SK-N-SH treated with all-trans-retinoic acid at 6 μM for 48 hours (cell line): ENCODE results near the gene CRAT.

Experiments
- ARNTL ChIP-seq: fragments of 450-650 bp; formaldehyde crosslinking; IDR thresholded peaks from 2 replicates; pipeline ENCODE4 v1.5.0; 2020; ENCODE audit warnings: low read depth, mild to moderate bottlenecking, moderate library complexity, borderline replicate concordance
- ESRRG ChIP-seq: fragments of 250-450 bp; sonication (Bioruptor Pico); IDR thresholded peaks from 2 replicates; pipeline ENCODE4 v1.6.1; 2021; ENCODE audit warnings: mild to moderate bottlenecking
- OSR1 ChIP-seq: fragments of 250-450 bp; sonication (Bioruptor Pico); IDR thresholded peaks from 2 replicates; pipeline ENCODE4 v1.8.0; 2022; ENCODE audit warnings: moderate library complexity, mild to moderate bottlenecking, inconsistent platforms
- TCF4 ChIP-seq: fragments of 250-450 bp; sonication (Bioruptor Pico); IDR thresholded peaks from 2 replicates; pipeline ENCODE4 v1.8.0; 2021; ENCODE audit warnings: mild to moderate bottlenecking, moderate library complexity, borderline replicate concordance
- ZFP30 ChIP-seq: fragments of 450-650 bp; formaldehyde crosslinking; IDR thresholded peaks from 2 replicates; pipeline ENCODE4 v1.5.0; 2022; ENCODE audit warnings: mild to moderate bottlenecking, moderate library complexity
- TF ChIP-seq, protein P1 (sequence below): fragments of 250-450 bp; sonication (Bioruptor Pico); IDR thresholded peaks from 2 replicates; pipeline ENCODE4 v1.8.0; 2020; ENCODE audit warnings: mild to moderate bottlenecking, moderate library complexity, borderline replicate concordance
- TF ChIP-seq, protein P2 (sequence below): fragments of 250-450 bp; sonication (Bioruptor Pico); IDR thresholded peaks from 2 replicates; pipeline ENCODE4 v1.8.0; 2021; ENCODE audit warnings: low read depth, mild to moderate bottlenecking, moderate library complexity, borderline replicate concordance

GRCh38 chr9:129072171-129072570 lies 38.4 kb downstream of the CRAT start:
- TF ChIP-seq, protein P1, sequence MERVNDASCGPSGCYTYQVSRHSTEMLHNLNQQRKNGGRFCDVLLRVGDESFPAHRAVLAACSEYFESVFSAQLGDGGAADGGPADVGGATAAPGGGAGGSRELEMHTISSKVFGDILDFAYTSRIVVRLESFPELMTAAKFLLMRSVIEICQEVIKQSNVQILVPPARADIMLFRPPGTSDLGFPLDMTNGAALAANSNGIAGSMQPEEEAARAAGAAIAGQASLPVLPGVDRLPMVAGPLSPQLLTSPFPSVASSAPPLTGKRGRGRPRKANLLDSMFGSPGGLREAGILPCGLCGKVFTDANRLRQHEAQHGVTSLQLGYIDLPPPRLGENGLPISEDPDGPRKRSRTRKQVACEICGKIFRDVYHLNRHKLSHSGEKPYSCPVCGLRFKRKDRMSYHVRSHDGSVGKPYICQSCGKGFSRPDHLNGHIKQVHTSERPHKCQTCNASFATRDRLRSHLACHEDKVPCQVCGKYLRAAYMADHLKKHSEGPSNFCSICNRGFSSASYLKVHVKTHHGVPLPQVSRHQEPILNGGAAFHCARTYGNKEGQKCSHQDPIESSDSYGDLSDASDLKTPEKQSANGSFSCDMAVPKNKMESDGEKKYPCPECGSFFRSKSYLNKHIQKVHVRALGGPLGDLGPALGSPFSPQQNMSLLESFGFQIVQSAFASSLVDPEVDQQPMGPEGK: no peak
- TF ChIP-seq TCF4 (CRISPR knock-in tag) (no peak), ARNTL (CRISPR knock-in tag) (no peak), ESRRG (CRISPR knock-in tag) (no peak), OSR1 (CRISPR knock-in tag) (no peak), ZFP30 (CRISPR knock-in tag) (no peak)
- TF ChIP-seq, protein P2, sequence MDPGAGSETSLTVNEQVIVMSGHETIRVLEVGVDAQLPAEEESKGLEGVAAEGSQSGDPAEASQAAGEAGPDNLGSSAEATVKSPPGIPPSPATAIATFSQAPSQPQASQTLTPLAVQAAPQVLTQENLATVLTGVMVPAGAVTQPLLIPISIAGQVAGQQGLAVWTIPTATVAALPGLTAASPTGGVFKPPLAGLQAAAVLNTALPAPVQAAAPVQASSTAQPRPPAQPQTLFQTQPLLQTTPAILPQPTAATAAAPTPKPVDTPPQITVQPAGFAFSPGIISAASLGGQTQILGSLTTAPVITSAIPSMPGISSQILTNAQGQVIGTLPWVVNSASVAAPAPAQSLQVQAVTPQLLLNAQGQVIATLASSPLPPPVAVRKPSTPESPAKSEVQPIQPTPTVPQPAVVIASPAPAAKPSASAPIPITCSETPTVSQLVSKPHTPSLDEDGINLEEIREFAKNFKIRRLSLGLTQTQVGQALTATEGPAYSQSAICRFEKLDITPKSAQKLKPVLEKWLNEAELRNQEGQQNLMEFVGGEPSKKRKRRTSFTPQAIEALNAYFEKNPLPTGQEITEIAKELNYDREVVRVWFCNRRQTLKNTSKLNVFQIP (CRISPR knock-in tag): no peak
